D721Med (cell line): Measurements from ENCODE around the gene AVP.

Source experiments
- DNase-seq: peaks from one replicate; pipeline ENCODE4 v3.0.0; 2011; ENCODE audit warnings: low spot score; ENCODE audit not compliant: insufficient read length
- FAIRE-seq: peaks from 2 replicates; lab custom pipeline; 2011; peaks lifted over from hg19 to GRCh38; lab: Jason Lieb, UNC
- TF ChIP-seq, protein P1 (sequence below): IDR thresholded peaks from 2 replicates; pipeline ENCODE4 v1.5.1; 2012; ENCODE audit warnings: mild to moderate bottlenecking, control low read depth; ENCODE audit not compliant: insufficient read depth; ENCODE audit errors: missing control alignments

The AVP gene

DNA sequence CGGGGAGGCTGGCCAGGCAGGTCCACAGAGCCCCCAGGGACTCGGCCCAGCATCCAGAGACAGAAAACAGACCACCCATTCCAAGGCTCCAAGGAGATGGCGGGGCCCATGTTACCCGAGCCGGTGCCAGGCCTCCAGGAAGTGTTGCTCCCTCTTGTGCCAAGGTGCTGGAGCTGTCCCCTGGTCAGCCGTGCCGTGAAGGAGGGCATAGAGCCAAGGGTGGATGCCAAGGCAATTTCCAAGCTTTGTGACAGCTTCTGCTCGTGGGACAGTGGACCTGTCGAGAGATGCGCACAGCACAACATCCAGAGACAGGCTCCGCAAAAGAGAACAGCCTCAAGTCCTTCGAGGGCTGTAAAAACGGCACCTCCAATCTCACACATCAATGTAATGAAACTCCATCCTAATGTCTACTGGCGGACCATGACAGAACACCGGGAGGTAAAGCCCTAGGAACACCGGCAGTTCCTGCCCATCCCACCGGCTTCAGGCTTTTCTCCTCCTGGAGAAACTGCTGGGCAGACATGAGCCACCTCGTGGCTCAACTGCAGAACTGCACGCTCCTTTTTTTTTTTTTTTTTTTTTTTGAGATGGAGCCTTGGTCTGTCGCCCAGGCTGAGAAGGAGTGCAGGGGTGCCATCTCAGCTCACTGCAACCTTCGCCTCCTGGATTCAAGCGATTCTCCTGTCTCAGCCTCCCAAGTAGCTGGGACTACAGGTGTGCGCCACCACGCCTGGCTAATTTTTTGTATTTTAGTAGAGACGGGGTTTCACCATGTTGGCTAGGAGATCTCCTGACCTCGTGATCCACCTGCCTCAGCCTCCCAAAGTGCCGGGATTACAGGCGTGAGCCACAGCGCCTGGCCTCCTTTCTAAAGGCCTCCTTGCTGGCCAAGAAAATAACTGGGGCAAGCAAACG, 30.9 kb upstream of the AVP start:
- peak; percentile 55 for DNase-seq

DNA sequence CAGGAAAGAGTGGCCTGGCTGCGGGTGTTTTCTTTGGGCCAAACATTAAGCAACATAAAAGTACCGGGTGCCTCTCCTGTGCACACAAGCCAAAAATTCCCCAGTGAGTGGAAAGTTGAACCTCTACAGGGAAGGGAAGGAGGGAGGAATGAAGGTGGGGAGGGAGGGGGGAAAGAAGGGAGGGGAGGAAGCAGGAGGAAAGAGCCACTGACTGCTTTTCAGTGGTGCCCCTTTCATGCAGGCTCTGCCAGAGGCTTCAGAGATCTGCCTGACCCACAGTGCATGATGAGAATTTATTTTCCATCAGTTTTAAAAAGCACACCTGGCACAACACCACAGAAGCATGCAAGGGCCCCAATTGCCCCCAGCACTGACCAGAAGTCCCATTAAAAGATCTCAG, 27.5 kb upstream of the AVP start:
- no peak for FAIRE-seq
- TF ChIP-seq, protein P1, sequence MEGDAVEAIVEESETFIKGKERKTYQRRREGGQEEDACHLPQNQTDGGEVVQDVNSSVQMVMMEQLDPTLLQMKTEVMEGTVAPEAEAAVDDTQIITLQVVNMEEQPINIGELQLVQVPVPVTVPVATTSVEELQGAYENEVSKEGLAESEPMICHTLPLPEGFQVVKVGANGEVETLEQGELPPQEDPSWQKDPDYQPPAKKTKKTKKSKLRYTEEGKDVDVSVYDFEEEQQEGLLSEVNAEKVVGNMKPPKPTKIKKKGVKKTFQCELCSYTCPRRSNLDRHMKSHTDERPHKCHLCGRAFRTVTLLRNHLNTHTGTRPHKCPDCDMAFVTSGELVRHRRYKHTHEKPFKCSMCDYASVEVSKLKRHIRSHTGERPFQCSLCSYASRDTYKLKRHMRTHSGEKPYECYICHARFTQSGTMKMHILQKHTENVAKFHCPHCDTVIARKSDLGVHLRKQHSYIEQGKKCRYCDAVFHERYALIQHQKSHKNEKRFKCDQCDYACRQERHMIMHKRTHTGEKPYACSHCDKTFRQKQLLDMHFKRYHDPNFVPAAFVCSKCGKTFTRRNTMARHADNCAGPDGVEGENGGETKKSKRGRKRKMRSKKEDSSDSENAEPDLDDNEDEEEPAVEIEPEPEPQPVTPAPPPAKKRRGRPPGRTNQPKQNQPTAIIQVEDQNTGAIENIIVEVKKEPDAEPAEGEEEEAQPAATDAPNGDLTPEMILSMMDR: no peak
- no peak for DNase-seq

More for the DNA sequence above, 30.9 kb upstream of the AVP start:
- TF ChIP-seq, protein P1: peak; percentile 63
- FAIRE-seq: no peak

DNA sequence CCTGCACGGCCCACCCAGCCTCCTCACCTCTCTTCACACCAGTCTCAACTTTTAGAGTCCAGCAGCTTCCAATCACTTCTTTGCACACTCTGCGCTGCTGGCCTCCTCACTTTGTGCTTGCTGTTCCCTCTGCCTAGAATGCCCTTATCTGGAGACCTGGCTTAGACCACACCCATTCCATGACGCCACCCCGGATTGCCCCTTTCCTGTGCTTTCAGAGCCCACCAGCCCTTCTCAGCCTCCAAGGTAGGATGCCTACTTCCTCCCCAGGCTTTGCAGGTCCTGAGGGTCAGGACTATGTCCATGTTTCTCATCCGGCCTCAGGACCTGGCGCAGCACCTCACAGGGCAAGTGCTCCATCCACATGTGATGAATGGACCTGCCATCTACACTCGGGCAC, 27.0 kb upstream of the AVP start:
- no peak for FAIRE-seq
- TF ChIP-seq, protein P1: no peak
- DNase-seq: no peak

DNA sequence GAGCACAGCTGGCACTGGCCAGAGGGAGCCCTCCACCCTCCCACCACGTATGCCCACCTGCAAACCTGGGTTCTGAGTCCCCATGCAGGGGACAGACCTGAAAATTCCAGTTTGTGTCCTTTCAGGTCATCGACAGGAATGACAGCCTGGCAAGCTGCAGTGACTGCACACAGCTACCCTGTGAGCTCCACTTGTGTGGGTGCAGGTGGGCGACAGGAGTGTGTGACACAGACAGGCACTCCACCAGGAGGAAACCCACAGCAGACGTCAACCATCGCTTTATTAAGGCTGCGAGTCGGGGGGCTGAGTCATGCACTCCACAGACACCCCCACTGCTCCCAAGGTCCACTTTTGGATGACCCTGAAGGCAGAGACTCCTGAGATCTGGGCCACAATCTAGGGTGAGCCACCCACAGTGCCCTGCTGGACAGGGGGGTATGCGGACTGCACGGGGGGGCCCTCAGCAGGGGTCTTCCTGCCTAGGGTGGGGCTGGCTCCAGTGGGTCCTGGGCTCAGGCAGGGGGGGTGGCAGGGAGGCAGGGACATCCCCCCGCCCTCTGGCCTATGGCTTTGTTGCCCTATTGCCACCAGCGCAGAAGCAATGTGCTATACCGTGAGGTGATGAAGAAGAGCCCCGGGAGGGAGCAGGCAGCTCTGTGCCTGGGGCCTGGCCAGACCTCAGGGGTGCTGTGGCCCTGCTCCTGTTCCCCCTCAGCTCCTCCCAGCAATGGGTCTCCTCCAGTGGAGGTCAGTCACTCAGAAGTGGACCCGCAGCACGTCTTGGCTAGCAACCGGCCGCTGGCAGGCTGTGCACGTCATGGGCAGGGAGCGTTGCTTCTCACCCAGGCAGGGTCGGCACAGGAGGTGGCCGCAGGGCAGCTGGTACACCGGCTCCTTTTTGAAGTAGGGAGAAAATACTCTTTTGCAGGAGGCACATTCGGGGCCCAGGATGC, 25.1 kb upstream of the AVP start:
- TF ChIP-seq, protein P1: no peak
- FAIRE-seq (no peak), DNase-seq (no peak)

DNA sequence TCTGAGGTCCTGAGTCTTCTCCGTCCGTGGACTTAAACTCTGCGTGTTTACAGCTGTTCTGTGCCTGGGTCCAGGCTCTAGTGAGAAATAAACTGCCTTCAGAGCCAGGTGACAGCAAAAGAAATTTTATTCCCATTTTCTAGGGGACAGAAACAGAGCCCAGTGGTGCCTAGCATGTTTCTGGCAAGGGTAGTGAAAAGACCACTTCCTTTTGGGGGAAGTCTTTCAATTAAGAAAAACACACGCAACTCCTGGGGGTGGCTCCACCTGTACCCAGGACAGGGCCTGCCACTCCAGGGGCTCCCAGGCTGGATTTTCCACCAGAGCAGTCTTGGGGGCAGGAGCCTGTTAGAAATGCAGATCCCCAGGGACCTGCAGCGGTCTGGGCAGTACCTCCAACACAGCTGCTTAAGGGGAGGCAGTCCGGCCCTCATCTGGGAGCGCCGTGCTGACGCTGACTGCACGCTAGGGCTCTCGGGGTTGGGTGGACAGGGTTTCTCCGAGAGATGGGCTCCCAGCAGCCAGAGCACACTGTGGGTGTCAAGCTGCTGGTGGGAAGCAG, 23.0 kb upstream of the AVP start:
- TF ChIP-seq, protein P1: no peak
- no peak for FAIRE-seq
- no peak for DNase-seq

DNA sequence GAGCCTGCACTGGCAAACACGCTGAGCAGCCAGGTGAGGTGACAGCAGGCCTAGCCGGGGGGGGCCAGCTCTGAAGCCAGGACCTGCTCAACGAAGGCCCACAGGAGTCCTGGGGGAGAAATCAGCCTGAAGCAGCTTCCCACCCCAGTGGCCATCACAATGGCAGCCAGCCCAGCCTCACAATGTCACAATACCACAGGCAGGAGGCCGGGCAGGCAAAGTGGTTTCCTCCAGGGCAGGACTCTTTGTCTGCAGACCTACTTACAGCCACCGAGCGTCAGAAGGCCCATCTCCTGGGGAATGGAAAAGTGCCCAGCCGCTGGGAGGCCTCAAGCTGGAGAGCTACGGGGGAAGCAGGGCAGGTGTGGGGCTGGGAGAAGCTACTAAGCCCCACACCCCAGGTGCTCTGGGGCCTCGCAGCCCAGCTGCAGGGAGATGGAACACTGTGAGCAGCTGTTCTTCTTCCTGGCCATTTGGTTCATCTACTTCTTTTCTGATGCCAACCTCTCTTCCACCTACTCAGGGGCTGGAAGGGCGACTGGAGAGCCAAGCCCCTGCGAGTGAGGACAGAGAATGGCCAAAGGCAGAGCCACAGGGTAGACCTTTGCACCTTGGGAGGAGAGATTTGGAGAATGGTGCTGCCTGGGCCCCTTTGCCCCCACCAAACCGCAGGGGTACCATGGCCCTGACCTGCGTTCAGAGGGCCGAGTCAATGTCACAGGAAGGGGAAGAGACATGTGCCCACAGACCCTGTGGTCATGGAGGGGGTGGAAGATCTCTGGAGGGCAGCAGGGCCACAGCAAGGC, 22.3 kb upstream of the AVP start:
- no peak for FAIRE-seq
- DNase-seq: no peak
- TF ChIP-seq, protein P1: no peak
